Uterus (tissue), 4 donors: ENCODE measurements around the gene DAP3. TPM values are rescaled to one million over a fixed set of nuclear protein-coding genes. Genes with fewer than 3 reads are reported as not detected.
"Not testable (repeated sequence)": the region's sequence is repeated elsewhere in the genome, so short reads cannot be mapped to it uniquely, and the experiment has no call there.

Experiments
- DNase-seq, 2 donors: peaks; one replicate each; pipeline ENCODE4 v3.0.0-alpha.2; 2019 to 2020
- H3K27ac ChIP-seq, 2 donors: fragments of 200-600 bp; sonication (generic); 1 replicate in 1 of 2; 2 replicates in 1 of 2; pipeline ENCODE4 v1.5.1; 2016 to 2018
- H3K27me3 ChIP-seq, 2 donors: fragments of 200-600 bp; sonication (generic); one replicate each; pipeline ENCODE4 v1.5.1; 2018 to 2019; ENCODE audit warnings: control low read depth in 1 of 2
- H3K36me3 ChIP-seq, 2 donors: fragments of 200-600 bp; sonication (generic); one replicate each; pipeline ENCODE4 v1.5.1; 2019; ENCODE audit warnings: control low read depth in 1 of 2
- H3K4me1 ChIP-seq, 2 donors: fragments of 200-600 bp; sonication (generic); one replicate each; pipeline ENCODE4 v1.5.1; 2018 to 2019; ENCODE audit warnings: control low read depth in 1 of 2
- H3K4me3 ChIP-seq, 2 donors: fragments of 200-600 bp; sonication (generic); 1 replicate in 1 of 2; 2 replicates in 1 of 2; pipeline ENCODE4 v1.5.1; 2018 to 2019; ENCODE audit warnings: mild to moderate bottlenecking in 1 of 2
- H3K9me3 ChIP-seq, 2 donors: fragments of 200-600 bp; sonication (generic); one replicate each; pipeline ENCODE4 v1.5.1; 2019; ENCODE audit warnings: control low read depth in 1 of 2
- POLR2A ChIP-seq, 2 donors: fragments of 450-650 bp; IDR thresholded peaks; one replicate each; pipeline ENCODE4 v1.6.1; 2016; ENCODE audit warnings: antibody characterized with exemption in 2 of 2, mild to moderate bottlenecking in 1 of 2, moderate library complexity in 1 of 2
- intact Hi-C: fragments of 100-400 bp; cut with DNase I; formaldehyde crosslinking; loops from one replicate; pipeline ENCODE4 v1.15.1; 2023; ENCODE audit warnings: low total_unique reads
- total RNA-seq, 4 donors: library from RNA; depleted of rRNA in 3 of 4; stranded (reverse); fragments of >200 nt in 3 of 4; gene quantifications; one replicate each; pipeline versions ENCODE4 v1.1.0 to v1.2.4, GENCODE V29; 2014 to 2023
- TF ChIP-seq, protein P1 (sequence below), 4 experiments: fragments of 200-600 bp in 2 of 4; fragments of 450-650 bp in 2 of 4; sonication (generic) in 2 of 4; IDR thresholded peaks; one replicate each; pipeline ENCODE4 v1.5.1; 2016 to 2019; ENCODE audit warnings: antibody characterized with exemption in 4 of 4, mild to moderate bottlenecking in 2 of 4, moderate library complexity in 1 of 4
- donor health status: DM: yes; HTN: yes; CAD: no.

DAP3 gene
- total RNA-seq, 4 donors from 2014 or later, result 43.5 to 177 (median 69.6) TPM

DNA sequence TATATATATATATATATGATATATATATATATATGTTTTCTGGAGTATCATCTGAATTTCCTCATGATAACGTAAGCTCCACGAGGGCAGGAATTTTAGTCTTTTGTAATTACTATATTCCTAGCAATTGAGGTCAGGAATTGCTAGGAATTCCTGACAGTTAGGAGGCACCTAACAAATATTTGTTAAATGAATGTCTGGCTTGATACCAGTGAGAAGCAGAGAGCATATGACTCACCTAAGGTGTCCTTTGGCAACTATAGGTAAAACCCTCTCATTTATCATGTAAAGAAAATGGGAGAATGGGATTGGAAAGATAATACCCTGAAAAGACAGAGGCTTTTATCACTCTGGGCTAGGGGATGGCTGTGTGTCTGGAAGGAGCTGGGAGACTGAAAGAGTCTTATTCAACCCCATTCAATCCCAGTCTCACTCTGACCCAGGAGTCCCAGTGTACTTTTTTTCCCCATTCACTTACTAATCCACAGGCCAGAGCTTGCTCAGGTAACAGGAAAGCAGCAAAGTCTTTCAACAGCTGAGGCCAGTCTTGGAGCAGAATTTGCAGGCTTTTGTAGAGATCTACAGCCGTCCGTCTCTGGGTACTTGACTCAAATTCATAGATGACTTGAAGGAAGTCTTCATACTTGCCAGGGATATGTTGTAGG, 71.2 kb downstream of the DAP3 start:
- H3K36me3 ChIP-seq, result no peaks in the 10 kb centered on the region
- no peak overlapping the region for H3K27ac ChIP-seq
- DNase-seq, result no peak
- no peaks in the 10 kb centered on the region for H3K4me1 ChIP-seq
- no peaks in the 10 kb centered on the region for H3K9me3 ChIP-seq
- intact Hi-C loops, result no loop called here
- no peaks in the 10 kb centered on the region for H3K27me3 ChIP-seq
- TF ChIP-seq, protein P1, sequence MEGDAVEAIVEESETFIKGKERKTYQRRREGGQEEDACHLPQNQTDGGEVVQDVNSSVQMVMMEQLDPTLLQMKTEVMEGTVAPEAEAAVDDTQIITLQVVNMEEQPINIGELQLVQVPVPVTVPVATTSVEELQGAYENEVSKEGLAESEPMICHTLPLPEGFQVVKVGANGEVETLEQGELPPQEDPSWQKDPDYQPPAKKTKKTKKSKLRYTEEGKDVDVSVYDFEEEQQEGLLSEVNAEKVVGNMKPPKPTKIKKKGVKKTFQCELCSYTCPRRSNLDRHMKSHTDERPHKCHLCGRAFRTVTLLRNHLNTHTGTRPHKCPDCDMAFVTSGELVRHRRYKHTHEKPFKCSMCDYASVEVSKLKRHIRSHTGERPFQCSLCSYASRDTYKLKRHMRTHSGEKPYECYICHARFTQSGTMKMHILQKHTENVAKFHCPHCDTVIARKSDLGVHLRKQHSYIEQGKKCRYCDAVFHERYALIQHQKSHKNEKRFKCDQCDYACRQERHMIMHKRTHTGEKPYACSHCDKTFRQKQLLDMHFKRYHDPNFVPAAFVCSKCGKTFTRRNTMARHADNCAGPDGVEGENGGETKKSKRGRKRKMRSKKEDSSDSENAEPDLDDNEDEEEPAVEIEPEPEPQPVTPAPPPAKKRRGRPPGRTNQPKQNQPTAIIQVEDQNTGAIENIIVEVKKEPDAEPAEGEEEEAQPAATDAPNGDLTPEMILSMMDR (IDR thresholded peaks at IDR 0.05), result no peak
- TF ChIP-seq POLR2A (IDR thresholded peaks at IDR 0.05), result no peak
- no peak overlapping the region for H3K4me3 ChIP-seq

DNA sequence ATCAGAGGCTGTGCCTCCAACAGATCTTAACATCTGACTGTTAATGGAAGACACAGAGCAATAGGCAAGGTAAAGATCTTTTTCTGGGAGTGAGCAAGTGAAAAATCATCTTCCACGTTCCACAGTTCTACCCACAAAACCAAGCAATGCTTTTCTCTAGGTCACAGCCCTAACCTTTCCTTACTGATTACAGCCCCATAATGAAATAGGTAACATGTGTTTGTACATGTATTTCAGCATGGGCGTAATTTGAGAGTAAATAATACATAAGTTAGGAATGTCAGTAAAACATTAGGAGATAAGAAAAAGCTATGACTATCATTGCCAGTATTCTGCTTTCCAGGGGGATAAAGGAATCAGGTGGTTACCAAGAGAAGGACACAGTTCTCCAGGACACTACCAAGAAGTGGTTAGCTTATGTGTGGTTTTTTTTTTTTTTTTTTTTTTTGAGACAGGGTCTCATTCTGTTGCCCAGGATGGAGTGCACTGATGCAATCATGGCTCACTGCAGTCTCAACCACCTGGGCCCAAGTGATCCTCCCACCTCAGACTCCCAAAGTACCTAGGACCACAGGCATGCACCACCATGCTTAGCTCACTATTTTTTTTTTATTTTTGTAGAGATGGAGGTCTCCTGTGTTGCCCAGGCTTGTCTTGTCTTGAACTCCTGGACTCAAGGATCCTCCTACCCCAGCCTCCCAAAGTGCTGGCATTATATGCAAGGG, 72.0 kb downstream of the DAP3 start:
- TF ChIP-seq POLR2A (IDR thresholded peaks at IDR 0.05), result no peak
- TF ChIP-seq, protein P1 (IDR thresholded peaks at IDR 0.05), result no peak
- DNase-seq, result no peak
- Histone ChIP-seq H3K27ac (no peak overlapping the region), H3K4me1 (no peaks in the 10 kb centered on the region), H3K9me3 (no peaks in the 10 kb centered on the region), H3K36me3 (no peaks in the 10 kb centered on the region), H3K4me3 (no peak overlapping the region), H3K27me3 (no peaks in the 10 kb centered on the region)
- intact Hi-C loops, result no loop called here

GRCh38 chr1:155761736-155762405, 73.0 kb downstream of the DAP3 start:
- Histone ChIP-seq H3K36me3 (no peaks in the 10 kb centered on the region), H3K27ac (no peak overlapping the region), H3K4me1 (no peaks in the 10 kb centered on the region), H3K4me3 (no peak overlapping the region), H3K9me3 (no peaks in the 10 kb centered on the region), H3K27me3 (no peaks in the 10 kb centered on the region)
- TF ChIP-seq, protein P1 (IDR thresholded peaks at IDR 0.05), result no peak
- TF ChIP-seq POLR2A (IDR thresholded peaks at IDR 0.05), result no peak
- DNase-seq, result no peak
- intact Hi-C loops, result no loop called here

- H3K9me3 ChIP-seq, H3K4me3 ChIP-seq, H3K27me3 ChIP-seq, intact Hi-C loops, H3K36me3 ChIP-seq, H3K27ac ChIP-seq, H3K4me1 ChIP-seq: not testable (repeated sequence)
- DNase-seq, result peak; percentile 39 to 58
Observed at GRCh38 chr1:155763090-155763815, 74.4 kb downstream of the DAP3 start.

- H3K4me3 ChIP-seq, intact Hi-C loops, H3K36me3 ChIP-seq: not testable (repeated sequence)
Observed at GRCh38 chr1:155763989-155764388, 75.1 kb downstream of the DAP3 start.

DNA sequence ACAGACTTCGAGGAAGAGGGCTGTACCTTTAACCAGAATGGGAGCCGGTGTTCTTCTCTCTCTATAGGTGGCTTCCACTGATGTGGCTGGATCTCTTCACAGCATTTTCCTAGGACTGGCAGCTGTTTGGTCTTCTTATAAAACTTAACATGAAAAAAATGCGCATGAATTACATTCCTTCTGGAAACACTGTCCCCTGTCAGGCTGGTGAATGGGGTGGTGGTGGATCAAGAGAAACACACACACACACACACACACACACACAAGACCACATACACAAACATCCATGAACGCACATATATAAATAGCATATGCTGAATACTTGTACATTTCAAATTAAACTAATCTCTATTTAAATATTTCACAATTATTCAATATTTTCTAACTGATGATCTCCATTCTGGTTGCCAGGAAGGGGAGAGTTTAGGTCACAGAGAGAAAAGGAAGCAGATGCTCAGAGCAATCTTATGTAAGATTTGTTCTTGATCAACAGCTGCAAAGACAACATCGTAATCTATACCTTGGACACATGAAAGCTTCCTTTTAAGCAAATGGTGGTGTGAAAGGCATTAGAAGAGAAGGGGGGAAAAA, 78.6 kb downstream of the DAP3 start:
- H3K36me3 ChIP-seq, H3K27me3 ChIP-seq, H3K9me3 ChIP-seq, intact Hi-C loops, H3K4me3 ChIP-seq, H3K4me1 ChIP-seq, H3K27ac ChIP-seq, DNase-seq: not testable (repeated sequence)

More at GRCh38 chr1:155763989-155764388, 75.1 kb downstream of the DAP3 start:
- H3K27ac ChIP-seq, H3K27me3 ChIP-seq, DNase-seq, H3K4me1 ChIP-seq, H3K9me3 ChIP-seq: not testable (repeated sequence)
